ENCODE data around the gene CENPP.
A peak's percentile ranks its signal among the peaks of the same experiment; 100 is the strongest.

Gene CENPP

DNA sequence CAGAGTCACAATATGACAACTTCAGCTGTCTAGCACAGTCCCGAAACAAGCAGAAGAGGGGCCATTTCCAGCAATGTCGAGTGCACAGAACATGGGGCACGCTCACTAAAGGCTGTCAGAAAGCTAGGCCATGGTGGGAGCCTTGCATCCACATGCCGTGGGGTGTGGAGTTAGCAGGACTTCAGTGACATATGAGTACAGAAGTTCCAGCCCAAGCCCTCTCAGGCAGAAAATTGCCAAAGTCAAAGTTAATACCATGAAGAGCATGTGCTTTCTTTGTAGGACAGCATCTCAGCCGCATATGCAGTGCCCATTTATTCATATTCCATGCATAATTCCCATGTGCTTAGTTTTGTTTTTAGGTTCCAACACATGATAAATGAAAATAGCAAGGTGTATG, 183.3 kb downstream of the CENPP start:
- no peak for DNase-seq (ENCODE audit: low read depth)

DNA sequence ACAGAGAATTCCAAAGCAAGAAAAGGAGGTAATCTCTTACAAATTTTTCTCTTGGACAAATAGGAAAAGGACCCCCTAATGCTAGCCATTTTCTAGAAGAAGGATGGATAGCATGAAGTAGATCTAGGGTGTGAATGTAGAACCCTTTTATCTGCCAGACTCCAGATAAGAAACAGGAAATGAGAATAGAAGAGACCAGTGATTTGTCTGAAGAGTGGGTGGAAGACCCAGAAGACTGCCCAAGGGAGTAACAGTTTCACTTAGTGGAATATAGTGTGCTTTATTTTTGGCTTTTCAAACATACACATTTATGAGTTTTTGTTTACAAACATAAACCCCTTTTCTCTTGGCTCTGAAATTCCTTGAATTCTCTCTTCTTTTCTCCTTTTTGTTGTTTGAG, 185.0 kb downstream of the CENPP start:
- DNase-seq (ENCODE audit: low read depth): no peak

DNA sequence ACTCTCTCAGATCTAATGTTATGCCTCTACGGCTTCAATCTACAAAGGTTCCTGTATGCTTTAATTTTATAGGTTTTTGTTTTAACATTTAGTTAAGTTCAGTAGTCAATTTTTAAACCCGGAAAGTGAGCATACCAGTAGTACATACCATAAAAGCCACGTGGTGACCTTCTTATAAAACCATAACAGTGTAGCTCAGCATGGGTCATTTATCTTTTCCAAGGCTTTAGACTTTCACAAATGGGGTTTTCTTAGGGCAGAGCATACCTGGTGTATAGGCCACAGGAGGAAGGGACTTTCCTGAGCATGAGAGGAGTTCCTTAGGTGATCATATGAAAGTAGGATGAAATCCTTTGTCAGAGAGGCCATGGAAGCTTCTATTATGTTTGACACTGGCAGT, 186.9 kb downstream of the CENPP start:
- no peak for DNase-seq (ENCODE audit: low read depth)

DNA sequence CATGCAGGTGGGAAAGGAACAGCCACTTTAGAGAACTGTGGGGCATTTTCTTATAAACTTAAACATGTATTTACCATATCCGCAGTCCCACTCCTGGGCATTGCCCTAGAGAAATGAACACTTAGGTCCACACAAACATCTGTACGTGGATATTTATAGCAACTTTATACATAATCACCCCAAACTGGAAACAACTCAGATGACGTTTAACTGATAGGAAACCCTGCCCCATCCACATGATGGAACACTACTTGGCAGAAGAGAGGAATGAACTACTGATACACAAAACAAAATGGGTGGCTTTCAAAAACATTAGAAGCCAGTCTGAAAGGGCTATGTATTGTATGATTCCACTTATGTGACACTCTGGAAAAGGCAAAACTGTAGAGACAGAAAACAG, 187.6 kb downstream of the CENPP start:
- DNase-seq (ENCODE audit: low read depth): no peak

DNA sequence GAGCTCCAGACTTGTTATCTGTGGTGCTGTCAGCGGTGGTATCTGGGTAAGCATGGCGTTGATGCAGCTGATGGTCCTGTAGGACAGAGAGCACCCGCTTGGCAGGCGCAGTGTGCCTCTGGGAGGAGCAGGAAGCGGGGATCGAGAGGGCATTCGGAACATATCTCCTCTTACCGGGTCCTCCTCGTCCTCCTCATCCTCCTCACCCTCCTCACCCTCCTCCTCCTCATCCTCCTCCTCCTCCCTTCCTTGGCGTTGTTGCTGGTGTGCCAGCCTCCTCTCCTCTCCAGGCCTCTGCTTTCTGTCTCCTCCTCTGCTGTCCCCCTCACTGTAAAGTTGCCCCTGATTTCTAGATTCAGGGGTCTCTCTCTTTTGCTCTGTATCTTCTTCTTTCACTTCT, 188.9 kb downstream of the CENPP start:
- no peak for DNase-seq (ENCODE audit: low read depth)

DNA sequence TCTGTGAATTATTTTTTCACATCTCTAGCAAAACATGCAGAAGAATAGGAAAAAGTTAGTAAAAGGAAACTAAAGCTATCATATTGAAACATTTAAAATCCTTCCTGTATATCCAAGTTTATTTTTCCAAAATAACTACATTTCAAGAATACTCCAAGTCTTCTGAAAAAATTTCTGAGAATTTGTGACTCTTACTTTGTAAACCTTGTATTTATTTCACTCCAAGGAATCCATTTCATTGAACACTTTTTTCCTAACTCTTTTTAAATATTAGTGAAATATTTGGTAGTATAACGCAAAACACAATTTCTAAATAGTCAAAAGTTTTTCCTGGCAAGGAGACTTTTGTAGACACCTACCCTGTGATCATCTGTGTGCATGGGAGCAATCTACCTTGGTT, 190.8 kb downstream of the CENPP start:
- no peak for DNase-seq (ENCODE audit: low read depth)

DNA sequence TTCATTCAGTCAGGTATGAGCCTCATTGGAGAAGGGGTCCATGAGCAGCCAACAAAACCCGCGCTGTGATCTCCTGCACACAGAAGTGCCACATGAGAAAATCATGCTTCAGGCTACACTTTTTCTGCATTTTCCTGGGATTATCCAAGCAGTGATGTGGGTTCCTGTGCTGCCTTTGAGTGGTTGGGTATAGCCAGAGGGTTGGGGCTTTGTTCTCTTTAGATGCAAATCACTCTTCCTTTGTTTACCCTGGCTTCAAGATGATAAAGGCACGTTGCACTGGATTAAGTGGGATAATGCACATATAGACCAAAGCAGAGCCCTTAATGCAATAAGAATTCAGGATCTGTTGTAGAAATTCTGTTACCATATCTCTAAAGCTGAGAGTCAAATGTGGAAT, 191.3 kb downstream of the CENPP start:
- no peak for DNase-seq (ENCODE audit: low read depth)

DNA sequence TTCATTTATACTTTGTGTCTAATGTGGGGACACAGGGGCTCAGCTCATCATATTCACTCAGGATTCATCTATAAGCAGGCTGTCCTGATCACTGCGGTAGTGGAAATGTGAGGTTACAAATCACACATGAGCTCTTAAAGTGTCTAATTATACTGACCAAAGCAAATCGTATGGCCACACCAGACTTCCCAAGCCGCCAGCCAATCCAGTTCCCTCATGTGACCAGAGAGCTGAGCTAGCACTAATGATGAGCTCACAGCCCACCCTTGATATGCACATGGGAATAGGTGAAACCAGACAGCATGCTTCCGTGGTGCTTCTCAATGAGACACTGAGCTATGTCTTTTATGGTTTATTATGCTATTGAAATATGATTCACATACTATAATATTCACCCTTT, 192.4 kb downstream of the CENPP start:
- no peak for DNase-seq (ENCODE audit: low read depth)

DNA sequence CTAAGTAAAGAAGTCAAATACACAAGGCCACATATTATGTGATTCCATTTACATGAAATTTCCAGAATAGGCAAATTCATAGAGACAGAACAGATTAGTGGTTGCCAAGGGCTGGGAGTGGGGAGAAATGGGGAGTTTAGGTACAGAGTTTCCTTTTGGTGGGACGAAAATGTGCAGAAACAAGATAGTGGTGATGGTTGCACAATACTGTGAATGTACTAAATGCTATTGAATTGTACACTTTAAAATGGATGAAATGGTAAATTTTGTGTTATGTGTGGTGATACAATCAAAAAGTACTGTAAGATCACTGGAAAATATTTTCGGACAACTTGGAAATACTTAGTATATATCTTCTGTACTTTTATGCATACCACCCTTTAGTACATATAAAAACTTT, 195.1 kb downstream of the CENPP start:
- no peak for DNase-seq (ENCODE audit: low read depth)

DNA sequence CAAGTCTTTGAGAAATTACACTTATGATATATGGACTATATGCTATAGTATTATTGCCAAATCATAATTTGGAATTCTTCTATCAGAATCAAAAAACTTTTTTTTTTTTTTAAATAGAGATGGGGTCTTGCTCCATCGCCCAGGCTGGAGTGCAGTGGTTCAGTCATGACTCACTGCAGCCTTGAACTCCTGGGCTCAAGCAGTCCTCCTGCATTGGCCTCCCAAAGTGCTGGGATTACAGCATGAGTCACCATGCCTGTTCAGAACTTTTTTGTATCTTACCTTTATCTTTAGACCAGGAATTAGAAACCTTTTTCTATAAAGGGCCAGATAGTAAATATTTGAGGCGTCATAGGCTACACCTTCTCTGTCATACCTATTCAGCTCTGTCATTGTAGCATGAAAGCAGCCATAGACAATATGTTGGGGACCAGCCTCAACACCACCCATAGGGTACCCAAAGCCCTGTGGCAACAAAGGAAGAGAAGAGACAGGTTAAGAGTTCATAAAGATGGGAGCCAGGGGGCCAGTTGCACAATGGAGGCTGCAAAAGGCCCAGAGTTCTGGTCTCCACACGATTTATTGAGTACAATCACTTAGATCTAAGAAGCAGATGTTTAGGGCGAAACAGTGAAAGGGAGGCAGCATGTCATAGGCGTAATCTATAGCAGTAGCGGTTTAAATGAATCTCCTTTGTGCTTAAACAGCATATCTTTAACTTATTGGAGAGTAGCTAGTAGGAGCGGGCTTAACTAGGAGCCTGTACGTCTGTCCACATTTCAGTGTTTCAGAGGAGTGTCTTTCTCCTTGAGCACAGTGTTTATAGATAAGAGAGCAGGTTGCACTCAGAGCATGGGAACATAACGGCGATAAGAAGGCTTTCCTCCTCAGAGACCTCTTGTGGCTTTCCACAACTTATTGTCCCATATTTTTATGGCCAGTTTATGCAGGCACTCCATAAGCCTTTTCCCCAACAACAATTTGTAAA, 197.5 kb downstream of the CENPP start:
- DNase-seq (ENCODE audit: low read depth): no peak

DNA sequence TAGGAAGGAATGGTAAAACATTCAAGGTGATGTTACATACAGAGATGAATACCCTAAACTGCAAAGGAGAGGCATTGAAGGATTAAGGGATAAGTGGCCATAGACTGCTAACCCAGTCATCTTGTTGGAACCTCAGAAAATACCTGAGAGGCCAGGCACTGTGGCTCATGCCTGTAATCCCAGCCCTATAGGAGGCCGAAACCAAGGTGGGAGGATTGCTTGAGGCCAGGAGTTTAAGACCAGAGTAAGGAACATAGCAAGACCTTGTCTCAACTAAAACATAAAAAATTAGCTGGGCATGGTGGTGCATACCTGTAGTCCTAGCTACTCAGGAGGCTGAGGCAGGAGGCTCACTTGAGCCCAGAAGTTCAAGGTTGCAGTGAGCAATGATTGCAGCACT, 199.1 kb downstream of the CENPP start:
- no peak for DNase-seq (ENCODE audit: low read depth)

DNA sequence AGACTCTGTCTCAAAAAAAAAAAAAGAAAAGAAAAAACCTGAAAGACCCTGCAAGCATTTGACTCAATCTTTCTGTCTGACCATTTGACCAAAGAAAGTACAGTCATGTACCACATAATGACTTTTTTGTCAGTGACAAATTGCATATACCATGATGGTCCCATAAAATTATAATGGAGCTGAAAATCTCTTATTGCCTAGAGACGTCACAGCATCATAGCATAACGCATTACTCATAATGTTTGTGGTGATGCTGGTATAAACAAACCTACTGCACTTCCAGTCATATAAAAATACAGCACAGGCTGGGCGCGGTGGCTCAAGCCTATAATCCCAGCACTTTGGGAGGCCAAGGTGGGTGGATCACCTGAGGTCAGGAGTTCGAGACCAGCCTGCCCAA, 199.6 kb downstream of the CENPP start:
- DNase-seq (ENCODE audit: low read depth): no peak

DNA sequence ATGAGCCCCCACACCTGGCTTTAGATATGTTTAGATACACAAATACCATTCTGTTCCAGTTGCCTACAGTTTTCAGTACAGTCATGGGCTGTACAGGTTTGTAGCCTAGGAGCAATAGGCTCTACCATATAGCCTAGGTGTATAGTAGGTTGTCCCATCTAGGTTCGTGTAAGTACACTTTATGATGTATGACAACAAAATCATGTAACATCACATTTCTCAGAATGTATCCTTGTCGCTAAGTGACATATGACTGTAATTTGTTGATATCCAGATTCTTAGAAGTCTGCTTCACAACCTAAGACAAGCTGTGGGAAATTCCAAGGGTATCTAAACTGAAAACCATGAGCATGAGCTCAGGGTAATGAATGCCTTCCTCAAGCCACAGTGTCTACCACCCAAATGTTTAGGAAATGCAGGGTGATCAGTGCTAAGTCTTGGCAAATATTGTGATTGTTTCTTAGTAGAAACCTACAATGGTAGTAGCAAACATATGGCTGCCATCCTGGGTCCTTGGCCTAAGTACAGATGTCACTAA, 201.6 kb downstream of the CENPP start:
- DNase-seq (ENCODE audit: low read depth): no peak

DNA sequence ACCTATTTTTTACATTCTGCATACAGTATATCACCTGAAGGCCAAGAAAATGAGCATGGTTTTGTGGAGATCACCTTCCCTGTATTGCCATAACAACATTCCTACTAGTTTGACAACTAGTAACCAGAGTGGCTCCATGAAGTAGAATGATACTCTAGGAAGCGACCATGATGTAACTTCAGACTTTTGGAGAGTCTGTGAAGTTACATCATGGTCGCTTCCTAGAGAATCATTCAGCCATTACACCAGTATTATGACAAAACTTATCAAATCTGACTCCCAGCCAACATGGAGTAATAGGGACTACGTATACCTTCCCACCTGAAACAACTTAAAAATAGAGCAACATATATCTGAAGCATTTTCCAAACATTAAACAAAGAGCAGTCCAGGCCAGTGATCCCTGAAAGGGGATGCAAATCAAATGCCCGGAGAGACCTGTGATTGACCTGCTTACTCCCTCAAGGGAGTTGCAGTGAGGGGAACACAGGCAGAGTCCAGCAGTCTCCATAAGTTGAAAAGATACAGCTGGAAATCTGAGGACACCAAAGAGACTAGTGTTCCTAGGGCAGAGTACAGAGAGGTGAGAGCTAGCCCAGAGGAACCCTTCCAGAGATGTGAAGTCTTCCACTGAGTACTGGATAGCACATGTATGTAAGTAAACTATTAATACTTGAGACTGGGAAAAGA, 202.2 kb downstream of the CENPP start:
- no peak for DNase-seq (ENCODE audit: low read depth)

DNA sequence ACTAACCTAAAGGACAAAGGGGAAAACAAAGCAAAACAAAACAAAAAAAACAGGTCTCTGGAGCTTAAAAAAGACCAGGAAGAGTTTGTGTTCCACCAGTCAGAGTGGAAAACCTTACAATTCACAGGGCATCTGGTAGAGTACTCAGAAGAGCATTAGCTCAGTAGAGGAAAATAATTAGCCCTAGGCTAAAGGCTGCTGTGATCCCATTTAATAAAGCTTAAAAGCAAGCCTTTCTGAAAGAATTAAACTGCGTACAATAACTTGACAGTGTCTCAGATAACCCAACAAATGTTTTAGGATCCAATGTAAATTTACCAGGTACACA, 202.7 kb downstream of the CENPP start:
- DNase-seq (ENCODE audit: low read depth): no peak

DNA sequence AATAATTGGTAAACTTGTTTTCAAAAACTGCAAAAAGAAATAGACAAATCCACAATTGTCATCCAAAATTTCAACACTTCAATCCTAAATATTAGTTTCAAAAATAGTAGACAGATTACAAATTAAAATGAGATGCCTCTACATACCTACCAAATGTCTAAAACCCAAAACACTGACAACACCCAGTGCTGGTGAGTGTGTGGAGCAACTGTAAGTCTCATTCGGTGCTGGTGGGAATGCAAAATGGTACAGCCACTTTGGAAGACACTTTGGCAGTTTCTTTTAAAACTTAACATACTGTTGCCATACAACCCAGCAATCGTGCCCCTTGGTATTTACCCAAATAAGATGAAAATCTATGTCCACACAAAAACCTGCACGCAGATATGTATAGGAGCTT, 203.4 kb downstream of the CENPP start:
- DNase-seq (ENCODE audit: low read depth): no peak

DNA sequence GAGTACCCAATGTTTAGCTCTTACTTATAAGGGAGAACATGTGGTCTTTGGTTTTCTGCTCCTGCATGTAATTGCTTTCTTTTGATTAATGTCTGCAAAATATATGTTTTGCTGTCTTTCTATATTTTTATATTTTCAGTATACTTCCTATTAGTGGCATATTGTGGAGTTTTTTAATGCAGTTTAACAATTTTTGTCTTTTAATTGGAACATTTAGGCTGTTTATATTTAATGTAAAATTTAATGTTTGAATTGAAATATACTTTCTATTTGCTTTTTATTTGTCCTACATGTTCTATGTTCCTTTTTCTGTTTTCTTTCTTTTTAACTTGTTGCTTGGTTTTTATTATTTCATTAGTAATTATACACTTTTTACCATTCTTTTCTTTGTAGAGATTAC, 205.1 kb downstream of the CENPP start:
- DNase-seq (ENCODE audit: low read depth): no peak

DNA sequence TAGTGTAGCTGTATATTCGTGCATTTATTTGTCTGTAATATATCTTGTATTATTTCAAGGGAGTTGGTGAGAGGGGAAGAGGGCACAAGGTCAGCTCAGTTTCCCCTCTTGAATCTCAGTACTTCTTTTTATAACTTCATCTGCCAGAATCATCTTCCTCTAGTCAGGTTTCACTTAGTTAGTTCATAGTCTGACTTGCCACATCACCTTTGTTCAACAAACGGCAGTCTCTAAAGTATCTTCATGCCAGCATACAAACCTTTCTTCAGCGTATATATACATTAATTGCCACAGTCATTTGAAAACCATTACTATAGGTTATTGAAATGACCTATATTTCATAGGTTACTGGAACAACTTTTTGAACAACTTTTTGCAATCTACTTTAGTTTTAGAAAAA, 208.5 kb downstream of the CENPP start:
- DNase-seq (ENCODE audit: low read depth): no peak

DNA sequence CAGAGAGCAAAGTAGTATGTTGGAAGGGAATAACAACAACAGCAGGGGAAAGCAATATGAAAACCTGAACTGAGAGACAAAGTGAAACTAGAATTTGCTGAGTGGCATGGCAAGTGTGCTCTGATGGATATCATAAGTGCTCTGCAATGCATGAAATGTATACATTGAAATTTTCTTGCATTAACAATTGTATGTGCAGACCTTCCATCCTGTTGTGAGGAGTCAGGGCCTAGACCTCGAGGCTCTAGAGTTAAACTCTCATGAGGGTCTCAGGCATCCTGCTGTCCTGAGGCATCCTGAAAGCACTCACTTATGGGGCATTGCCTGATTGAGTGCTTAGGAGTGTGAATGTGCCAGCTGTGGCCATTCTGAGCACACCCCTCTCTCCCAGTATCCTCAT, 208.9 kb downstream of the CENPP start:
- DNase-seq (ENCODE audit: low read depth): no peak

DNA sequence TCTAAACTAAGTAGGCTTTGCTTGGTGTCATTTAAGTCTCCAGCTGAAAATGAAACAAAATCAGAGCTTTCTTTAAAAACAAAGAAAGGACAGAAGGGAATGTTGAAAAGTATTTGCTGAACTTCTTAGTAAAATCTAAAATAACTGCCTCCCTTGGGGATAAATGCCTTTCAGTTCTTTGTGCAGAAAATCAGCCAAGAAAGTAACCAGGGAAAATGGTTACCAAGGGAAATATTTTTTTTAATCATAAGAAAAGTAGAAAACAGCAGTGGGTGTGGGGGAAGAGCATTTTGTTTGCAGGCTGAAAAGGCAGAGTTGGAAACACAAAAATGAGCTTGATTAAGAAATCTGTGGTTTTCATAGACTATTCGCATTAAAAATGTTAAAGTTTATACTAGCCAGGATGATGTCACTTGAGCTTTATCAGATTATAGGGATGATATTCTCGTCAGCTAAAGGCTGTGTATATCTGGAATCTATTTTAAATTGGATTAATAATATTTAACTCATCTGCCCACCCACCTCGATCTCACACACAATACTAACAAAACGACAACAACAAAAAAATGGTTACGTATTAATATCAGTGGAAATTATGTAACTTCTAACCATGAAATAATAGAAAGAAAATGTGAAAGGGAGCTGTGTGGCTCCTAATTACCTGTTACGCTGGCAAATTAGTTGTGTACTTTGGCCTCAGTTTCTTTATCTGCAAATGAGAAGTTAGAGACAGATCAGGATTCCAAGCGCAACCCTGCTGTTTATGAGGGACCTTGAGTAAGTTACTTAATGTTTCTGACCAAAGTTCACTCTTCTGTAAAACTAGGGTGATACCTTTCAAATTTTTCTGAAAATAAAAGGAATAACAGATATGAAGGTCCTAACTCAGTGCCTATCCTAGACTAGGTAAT, 210.4 kb downstream of the CENPP start, which contains the start of gene ECM2:
TSS of gene ECM2 (minus strand) at position 51 of the 911 bp plus-strand sequence. CDS start 13,124 bp downstream, outside the sequence.
- no peak for DNase-seq (ENCODE audit: low read depth)

DNA sequence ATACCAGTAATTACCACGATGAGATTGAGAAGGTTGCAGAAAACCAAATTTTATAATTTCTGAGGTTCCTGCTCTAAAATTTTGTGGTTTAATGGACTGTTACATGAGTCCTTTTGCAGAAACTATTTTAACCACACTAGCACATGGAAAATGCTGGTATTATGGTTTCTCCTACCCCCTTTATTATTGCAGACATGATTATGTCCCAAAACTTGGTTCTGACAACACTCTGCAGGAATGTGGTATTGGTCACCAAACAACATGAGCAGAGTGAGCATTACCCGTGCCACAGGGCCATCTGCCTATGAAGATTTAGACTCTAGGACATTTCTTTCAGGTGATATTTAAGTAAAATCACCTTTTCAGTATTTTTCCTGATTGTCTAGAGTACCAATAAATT, 212.8 kb downstream of the CENPP start:
- DNase-seq (ENCODE audit: low read depth): peak; percentile 33

DNA sequence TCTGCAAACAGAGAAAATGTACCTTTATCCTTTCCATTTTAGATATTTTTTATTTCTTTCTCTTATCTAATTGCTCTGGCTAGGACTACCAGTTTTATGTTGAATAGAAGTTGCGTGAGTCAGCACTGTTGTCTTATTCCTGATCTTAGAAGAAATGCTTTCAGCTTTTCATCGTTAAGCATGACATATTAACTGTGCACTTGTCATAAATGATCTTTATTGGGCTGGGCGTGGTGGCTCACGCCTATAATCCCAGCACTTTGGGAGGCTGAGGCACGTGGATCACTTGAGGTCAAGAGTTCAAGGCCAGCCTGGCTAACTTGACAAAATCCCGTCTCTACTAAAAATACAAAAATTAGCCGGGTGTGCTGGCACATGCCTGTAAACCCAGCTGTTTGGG, 218.2 kb downstream of the CENPP start:
- no peak for DNase-seq (ENCODE audit: low read depth)

Data from HS-5 (cell line).